Neural progenitor cell (in vitro differentiated cells): ENCODE data around the gene CACNA2D4. TPM values are rescaled to one million over a fixed set of nuclear protein-coding genes. Genes with fewer than 3 reads are reported as not detected.

Experiments
- DNase-seq: peaks from one replicate; pipeline ENCODE4 v3.0.0-alpha.2; 2016; ENCODE audit warnings: low spot score
- H2AFZ ChIP-seq: fragments of 200-600 bp; sonication (generic); replicated peaks from 2 replicates; pipeline ENCODE4 v1.6.1; 2016; ENCODE audit warnings: antibody characterized with exemption
- H3F3A ChIP-seq: fragments of 200-600 bp; sonication (generic); 2 replicates; pipeline ENCODE4 v1.6.1; 2016; ENCODE audit warnings: antibody characterized with exemption, low read depth
- H3K27ac ChIP-seq: fragments of 200-600 bp; sonication (generic); 2 replicates; pipeline ENCODE4 v1.5.1; 2016; ENCODE audit warnings: mild to moderate bottlenecking
- H3K27me3 ChIP-seq: fragments of 200-600 bp; sonication (generic); 2 replicates; pipeline ENCODE4 v1.6.1; 2016; ENCODE audit warnings: mild to moderate bottlenecking, moderate library complexity
- H3K36me3 ChIP-seq: fragments of 200-600 bp; sonication (generic); 2 replicates; pipeline ENCODE4 v1.5.1; 2016
- H3K4me1 ChIP-seq: fragments of 200-600 bp; sonication (generic); 2 replicates; pipeline ENCODE4 v1.6.1; 2016; ENCODE audit warnings: mixed run types
- H3K4me2 ChIP-seq: fragments of 200-600 bp; sonication (generic); 2 replicates; pipeline ENCODE4 v1.6.1; 2016
- H3K4me3 ChIP-seq: fragments of 200-600 bp; sonication (generic); 2 replicates; pipeline ENCODE4 v1.5.1; 2016
- H3K79me2 ChIP-seq: fragments of 200-600 bp; sonication (generic); 2 replicates; pipeline ENCODE4 v1.6.1; 2016; ENCODE audit warnings: low read depth
- H3K9ac ChIP-seq: fragments of 200-600 bp; sonication (generic); 2 replicates; pipeline ENCODE4 v1.6.1; 2016
- H3K9me3 ChIP-seq: fragments of 200-600 bp; sonication (generic); 2 replicates; pipeline ENCODE4 v1.5.1; 2016; ENCODE audit warnings: low read depth
- H4K20me1 ChIP-seq: fragments of 200-600 bp; sonication (generic); 2 replicates; pipeline ENCODE4 v1.6.1; 2016; ENCODE audit warnings: low read depth
- H3K27ac Mint-ChIP-seq: 3 replicates; pipeline ENCODE4 v1.8.0; 2021; ENCODE audit warnings: mixed read lengths
- H3K27me3 Mint-ChIP-seq: 2 replicates; pipeline ENCODE4 v1.8.0; 2022; ENCODE audit warnings: low read depth, mild to moderate bottlenecking, inconsistent platforms, moderate library complexity, mixed read lengths; ENCODE audit not compliant: insufficient read depth
- H3K36me3 Mint-ChIP-seq: 3 replicates; pipeline ENCODE4 v1.8.0; 2021; ENCODE audit warnings: mixed read lengths
- H3K4me1 Mint-ChIP-seq: 3 replicates; pipeline ENCODE4 v1.8.0; 2021; ENCODE audit warnings: mixed read lengths
- H3K4me3 Mint-ChIP-seq: 3 replicates; pipeline ENCODE4 v1.8.0; 2021; ENCODE audit warnings: mild to moderate bottlenecking, moderate library complexity, mixed read lengths
- H3K9me3 Mint-ChIP-seq: 3 replicates; pipeline ENCODE4 v1.8.0; 2020; ENCODE audit warnings: mixed read lengths
- CTCF ChIP-seq: fragments of 200-600 bp; sonication (generic); IDR thresholded peaks from 2 replicates; pipeline ENCODE4 v1.5.1; 2017; ENCODE audit warnings: antibody characterized with exemption, mild to moderate bottlenecking
- EZH2 ChIP-seq: fragments of 200-600 bp; sonication (generic); IDR thresholded peaks from 2 replicates; pipeline ENCODE4 v1.6.1; 2017; ENCODE audit warnings: antibody characterized with exemption, mild to moderate bottlenecking, moderate library complexity
- EZH2phosphoT487 ChIP-seq: fragments of 200-600 bp; sonication (generic); IDR thresholded peaks from 2 replicates; pipeline ENCODE4 v1.6.1; 2017; ENCODE audit warnings: antibody characterized with exemption
- total RNA-seq: library from RNA; depleted of rRNA; stranded (reverse); fragments of >200 nt; gene quantifications from 2 replicates; pipeline ENCODE4 v1.2.3, GENCODE V29; 2015; ENCODE audit warnings: low replicate concordance

CACNA2D4 gene
- total RNA-seq, 1 donor from 2014 or later = 3.0 TPM

- no peak for DNase-seq
- no peak overlapping the region for H3K27ac Mint-ChIP-seq
- Histone ChIP-seq H3F3A (peaks cover 2% of the 10 kb centered on the region), H3K4me3 (no peak overlapping the region), H3K4me2 (no peak overlapping the region), H3K36me3 (no peaks in the 10 kb centered on the region), H3K9me3 (no peaks in the 10 kb centered on the region), H4K20me1 (peaks cover 9% of the 10 kb centered on the region), H3K4me1 (peaks cover 4% of the 10 kb centered on the region), H3K9ac (no peak overlapping the region), H3K27ac (no peak overlapping the region), H3K79me2 (no peaks in the 10 kb centered on the region), H2AFZ (no peak overlapping the region), H3K27me3 (peaks cover 12% of the 10 kb centered on the region)
- H3K27me3 Mint-ChIP-seq = peaks cover 8% of the 10 kb centered on the region
- no peaks in the 10 kb centered on the region for H3K9me3 Mint-ChIP-seq
- H3K4me3 Mint-ChIP-seq = no peak overlapping the region
- H3K36me3 Mint-ChIP-seq = no peaks in the 10 kb centered on the region
- peaks cover 12% of the 10 kb centered on the region for H3K4me1 Mint-ChIP-seq
- TF ChIP-seq EZH2phosphoT487 (no peak), CTCF (no peak), EZH2 (no peak)
Observed at GRCh38 chr12:1794440-1795090, 123.9 kb downstream of the CACNA2D4 start.

- H2AFZ ChIP-seq = no peak overlapping the region
- Mint-ChIP-seq H3K27ac (no peak overlapping the region), H3K4me1 (peaks cover 12% of the 10 kb centered on the region), H3K36me3 (no peaks in the 10 kb centered on the region), H3K4me3 (no peak overlapping the region), H3K9me3 (no peaks in the 10 kb centered on the region), H3K27me3 (peaks cover 5% of the 10 kb centered on the region)
- H3K4me1 ChIP-seq = peaks cover 4% of the 10 kb centered on the region
- no peaks in the 10 kb centered on the region for H3K79me2 ChIP-seq
- H3K4me3 ChIP-seq = no peak overlapping the region
- H3K36me3 ChIP-seq = no peaks in the 10 kb centered on the region
- no peak for TF ChIP-seq CTCF
- no peak for TF ChIP-seq EZH2
- no peak for TF ChIP-seq EZH2phosphoT487
- H4K20me1 ChIP-seq = peaks cover 9% of the 10 kb centered on the region
- peaks cover 12% of the 10 kb centered on the region for H3K27me3 ChIP-seq
- H3K27ac ChIP-seq = no peak overlapping the region
- no peak for DNase-seq
- H3K4me2 ChIP-seq = no peak overlapping the region
- H3F3A ChIP-seq = peaks cover 5% of the 10 kb centered on the region
- no peaks in the 10 kb centered on the region for H3K9me3 ChIP-seq
- H3K9ac ChIP-seq = no peak overlapping the region
Observed at GRCh38 chr12:1793426-1794210, 124.8 kb downstream of the CACNA2D4 start.

DNA sequence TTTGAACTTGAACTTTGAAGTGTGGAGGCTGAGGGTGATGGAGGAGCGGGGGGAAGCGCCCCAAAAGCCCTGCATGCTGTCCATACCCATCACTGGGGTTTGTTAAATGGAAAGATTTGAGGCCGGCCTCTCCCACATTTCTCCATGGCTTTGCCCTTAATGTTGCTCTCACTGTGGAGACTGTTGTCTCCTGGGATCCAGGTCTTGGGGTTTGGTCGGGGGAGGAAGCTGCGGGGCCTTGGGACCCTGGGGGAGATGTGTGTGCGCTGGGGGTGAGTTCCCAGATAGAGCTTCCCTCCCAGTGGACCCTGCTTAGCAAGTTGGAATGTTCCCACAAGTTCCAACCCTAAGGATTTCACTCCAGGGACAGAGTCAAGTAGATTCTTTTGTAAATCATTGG is 126.0 kb downstream of the CACNA2D4 start:
- H3K4me2 ChIP-seq = no peak overlapping the region
- no peak overlapping the region for H3K27ac ChIP-seq
- H3K9ac ChIP-seq = no peak overlapping the region
- Mint-ChIP-seq H3K27ac (no peak overlapping the region), H3K9me3 (no peaks in the 10 kb centered on the region), H3K27me3 (peaks cover 4% of the 10 kb centered on the region), H3K4me1 (peaks cover 12% of the 10 kb centered on the region), H3K36me3 (no peaks in the 10 kb centered on the region), H3K4me3 (no peak overlapping the region)
- H3F3A ChIP-seq = peaks cover 5% of the 10 kb centered on the region
- H3K36me3 ChIP-seq = no peaks in the 10 kb centered on the region
- no peaks in the 10 kb centered on the region for H3K79me2 ChIP-seq
- peaks cover 9% of the 10 kb centered on the region for H4K20me1 ChIP-seq
- H3K4me1 ChIP-seq = peaks cover 4% of the 10 kb centered on the region
- H3K4me3 ChIP-seq = no peak overlapping the region
- H3K27me3 ChIP-seq = peaks cover 12% of the 10 kb centered on the region
- H2AFZ ChIP-seq = no peak overlapping the region
- no peak for DNase-seq
- no peaks in the 10 kb centered on the region for H3K9me3 ChIP-seq
- TF ChIP-seq EZH2phosphoT487 (no peak), CTCF (no peak), EZH2 (no peak)
